WTC11 (cell line): Measurements from ENCODE around the gene SYT7.

Experiments
- CREB1 ChIP-seq: sonication (generic); formaldehyde crosslinking; IDR thresholded peaks from 2 replicates; pipeline ENCODE4 v1.8.0; 2023; ENCODE audit warnings: mild to moderate bottlenecking, missing genetic modification reagents
- ESRRA ChIP-seq: sonication (generic); formaldehyde crosslinking; IDR thresholded peaks from 2 replicates; pipeline ENCODE4 v1.8.1; 2022; ENCODE audit warnings: mild to moderate bottlenecking, missing genetic modification reagents, borderline replicate concordance
- NFYB ChIP-seq: sonication (generic); formaldehyde crosslinking; conservative IDR thresholded peaks from 2 replicates; pipeline ENCODE4 v1.8.0; 2022; ENCODE audit warnings: low read depth, missing genetic modification reagents
- SMAD3 ChIP-seq: sonication (generic); formaldehyde crosslinking; IDR thresholded peaks from 2 replicates; pipeline ENCODE4 v1.8.0; 2022; ENCODE audit warnings: missing genetic modification reagents, mild to moderate bottlenecking, borderline replicate concordance
- ZNF138 ChIP-seq: sonication (generic); formaldehyde crosslinking; conservative IDR thresholded peaks from 2 replicates; pipeline ENCODE4 v1.8.1; 2022; ENCODE audit warnings: mild to moderate bottlenecking, moderate library complexity, missing genetic modification reagents
- TF ChIP-seq, protein P1 (sequence below): sonication (generic); formaldehyde crosslinking; IDR thresholded peaks from 2 replicates; pipeline ENCODE4 v1.8.1; 2023; ENCODE audit warnings: mild to moderate bottlenecking, missing genetic modification reagents, moderate library complexity
- TF ChIP-seq, protein P2 (sequence below): sonication (generic); formaldehyde crosslinking; IDR thresholded peaks from 2 replicates; pipeline ENCODE4 v1.8.1; 2022; ENCODE audit warnings: missing genetic modification reagents, borderline replicate concordance
- TF ChIP-seq, protein P3 (sequence below): fragments of 200-600 bp; IDR thresholded peaks from 2 replicates; pipeline ENCODE4 v1.8.0; 2022; ENCODE audit warnings: antibody characterized with exemption
- TF ChIP-seq, protein P4 (sequence below): sonication (generic); formaldehyde crosslinking; IDR thresholded peaks from 2 replicates; pipeline ENCODE4 v1.8.1; 2022; ENCODE audit warnings: low read depth, missing genetic modification reagents, borderline replicate concordance

DNA sequence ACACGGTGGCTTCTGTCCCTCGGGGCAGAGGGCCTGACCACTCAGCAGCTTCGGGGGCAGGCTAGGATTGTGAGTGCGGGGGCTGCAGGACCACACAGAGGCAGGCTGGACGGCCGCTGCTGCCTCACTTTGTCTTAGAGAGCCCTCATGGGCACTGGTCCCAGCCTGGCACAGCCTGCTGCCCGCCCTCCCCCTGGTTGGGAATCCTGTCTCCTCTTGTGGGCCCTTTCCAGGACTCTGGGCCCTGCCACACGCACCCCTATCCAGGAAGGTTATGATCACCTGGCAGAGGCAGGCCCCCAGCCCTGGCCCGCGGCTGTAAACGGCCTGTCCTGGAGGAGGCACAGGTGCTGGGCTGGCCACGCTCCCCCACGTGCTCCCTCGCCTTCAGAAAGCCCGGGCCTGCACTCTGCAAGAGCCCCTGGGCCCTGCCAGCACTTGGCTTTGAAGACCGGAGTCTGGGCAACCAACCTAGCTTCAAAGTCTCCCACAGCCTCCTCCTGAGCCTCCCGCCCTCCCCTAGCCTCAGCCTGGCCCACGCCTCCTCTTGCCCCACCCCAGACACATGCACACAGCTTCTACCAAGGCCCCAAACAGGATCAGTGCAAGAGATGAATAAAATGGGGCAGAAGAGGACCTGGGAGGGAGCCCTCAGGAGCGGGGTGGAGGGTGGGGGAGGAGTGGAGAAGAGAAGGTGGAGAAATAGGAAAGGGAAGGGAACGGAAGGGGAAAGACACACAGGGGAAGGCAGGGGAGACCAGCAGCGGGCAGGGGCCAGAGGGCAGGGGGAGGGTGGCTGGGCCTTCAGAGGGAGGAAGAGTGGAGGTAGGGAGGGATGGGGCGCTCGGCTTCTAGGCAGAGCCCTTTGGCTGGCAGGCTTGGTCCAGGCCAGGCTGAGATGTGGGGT is 31.0 kb downstream of the SYT7 start:
- TF ChIP-seq SMAD3 (CRISPR knock-in tag), result no peak
- TF ChIP-seq, protein P1, sequence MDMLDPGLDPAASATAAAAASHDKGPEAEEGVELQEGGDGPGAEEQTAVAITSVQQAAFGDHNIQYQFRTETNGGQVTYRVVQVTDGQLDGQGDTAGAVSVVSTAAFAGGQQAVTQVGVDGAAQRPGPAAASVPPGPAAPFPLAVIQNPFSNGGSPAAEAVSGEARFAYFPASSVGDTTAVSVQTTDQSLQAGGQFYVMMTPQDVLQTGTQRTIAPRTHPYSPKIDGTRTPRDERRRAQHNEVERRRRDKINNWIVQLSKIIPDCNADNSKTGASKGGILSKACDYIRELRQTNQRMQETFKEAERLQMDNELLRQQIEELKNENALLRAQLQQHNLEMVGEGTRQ, result no peak
- TF ChIP-seq, protein P2, sequence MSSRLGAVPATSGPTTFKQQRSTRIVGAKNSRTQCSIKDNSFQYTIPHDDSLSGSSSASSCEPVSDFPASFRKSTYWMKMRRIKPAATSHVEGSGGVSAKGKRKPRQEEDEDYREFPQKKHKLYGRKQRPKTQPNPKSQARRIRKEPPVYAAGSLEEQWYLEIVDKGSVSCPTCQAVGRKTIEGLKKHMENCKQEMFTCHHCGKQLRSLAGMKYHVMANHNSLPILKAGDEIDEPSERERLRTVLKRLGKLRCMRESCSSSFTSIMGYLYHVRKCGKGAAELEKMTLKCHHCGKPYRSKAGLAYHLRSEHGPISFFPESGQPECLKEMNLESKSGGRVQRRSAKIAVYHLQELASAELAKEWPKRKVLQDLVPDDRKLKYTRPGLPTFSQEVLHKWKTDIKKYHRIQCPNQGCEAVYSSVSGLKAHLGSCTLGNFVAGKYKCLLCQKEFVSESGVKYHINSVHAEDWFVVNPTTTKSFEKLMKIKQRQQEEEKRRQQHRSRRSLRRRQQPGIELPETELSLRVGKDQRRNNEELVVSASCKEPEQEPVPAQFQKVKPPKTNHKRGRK, result no peak
- no peak for TF ChIP-seq CREB1 (CRISPR knock-in tag)
- TF ChIP-seq, protein P3, sequence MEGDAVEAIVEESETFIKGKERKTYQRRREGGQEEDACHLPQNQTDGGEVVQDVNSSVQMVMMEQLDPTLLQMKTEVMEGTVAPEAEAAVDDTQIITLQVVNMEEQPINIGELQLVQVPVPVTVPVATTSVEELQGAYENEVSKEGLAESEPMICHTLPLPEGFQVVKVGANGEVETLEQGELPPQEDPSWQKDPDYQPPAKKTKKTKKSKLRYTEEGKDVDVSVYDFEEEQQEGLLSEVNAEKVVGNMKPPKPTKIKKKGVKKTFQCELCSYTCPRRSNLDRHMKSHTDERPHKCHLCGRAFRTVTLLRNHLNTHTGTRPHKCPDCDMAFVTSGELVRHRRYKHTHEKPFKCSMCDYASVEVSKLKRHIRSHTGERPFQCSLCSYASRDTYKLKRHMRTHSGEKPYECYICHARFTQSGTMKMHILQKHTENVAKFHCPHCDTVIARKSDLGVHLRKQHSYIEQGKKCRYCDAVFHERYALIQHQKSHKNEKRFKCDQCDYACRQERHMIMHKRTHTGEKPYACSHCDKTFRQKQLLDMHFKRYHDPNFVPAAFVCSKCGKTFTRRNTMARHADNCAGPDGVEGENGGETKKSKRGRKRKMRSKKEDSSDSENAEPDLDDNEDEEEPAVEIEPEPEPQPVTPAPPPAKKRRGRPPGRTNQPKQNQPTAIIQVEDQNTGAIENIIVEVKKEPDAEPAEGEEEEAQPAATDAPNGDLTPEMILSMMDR, result no peak
- no peak for TF ChIP-seq NFYB (CRISPR knock-in tag)
- TF ChIP-seq ZNF138 (CRISPR knock-in tag), result no peak
- no peak for TF ChIP-seq ESRRA (CRISPR knock-in tag)
- TF ChIP-seq, protein P4, sequence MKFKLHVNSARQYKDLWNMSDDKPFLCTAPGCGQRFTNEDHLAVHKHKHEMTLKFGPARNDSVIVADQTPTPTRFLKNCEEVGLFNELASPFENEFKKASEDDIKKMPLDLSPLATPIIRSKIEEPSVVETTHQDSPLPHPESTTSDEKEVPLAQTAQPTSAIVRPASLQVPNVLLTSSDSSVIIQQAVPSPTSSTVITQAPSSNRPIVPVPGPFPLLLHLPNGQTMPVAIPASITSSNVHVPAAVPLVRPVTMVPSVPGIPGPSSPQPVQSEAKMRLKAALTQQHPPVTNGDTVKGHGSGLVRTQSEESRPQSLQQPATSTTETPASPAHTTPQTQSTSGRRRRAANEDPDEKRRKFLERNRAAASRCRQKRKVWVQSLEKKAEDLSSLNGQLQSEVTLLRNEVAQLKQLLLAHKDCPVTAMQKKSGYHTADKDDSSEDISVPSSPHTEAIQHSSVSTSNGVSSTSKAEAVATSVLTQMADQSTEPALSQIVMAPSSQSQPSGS (CRISPR knock-in tag), result no peak
